K562 (cell line): Measurements from ENCODE around the gene C1QTNF6. TPM values are rescaled to one million over a fixed set of nuclear protein-coding genes. Genes with fewer than 3 reads are reported as not detected.

ENCODE experiments used
- ATAC-seq: fragments of 200-7000 bp; cut with Tn5 transposase; 3 replicates; pipeline ENCODE4 v1.9.1; 2020; ENCODE audit warnings: moderate library complexity
- BruUV-seq: library from RNA; stranded (reverse); fragments of 400-500 nt; replicated peaks from 2 replicates; lab custom pipeline; 2021; lab: Mats Ljungman, UMichigan
- CTCF ChIA-PET: fragments of 300-600 bp; formaldehyde crosslinking; extraction: SDS; loops from one replicate; lab custom pipeline; 2021; ENCODE audit warnings: low intra/inter-chr PET ratio; lab: Yijun Ruan, JAX
- POLR2A ChIA-PET: fragments of 300-600, 350-650 bp; sonication (Branson Sonifier 250); formaldehyde crosslinking; extraction: SDS; loops from one replicate; lab custom pipeline; 2021; ENCODE audit warnings: antibody characterized with exemption, inconsistent platforms; lab: Yijun Ruan, JAX
- DNase-seq, 4 experiments: peaks; one replicate each; pipeline versions ENCODE4 v3.0.0 to v3.0.0-alpha.2; 2011 to 2018; ENCODE audit warnings: low spot score in 3 of 4, mixed read lengths in 3 of 4; ENCODE audit errors: extremely low read depth in 1 of 4
- FAIRE-seq: peaks from 2 replicates; lab custom pipeline; 2011; peaks lifted over from hg19 to GRCh38; lab: Jason Lieb, UNC
- H2AFZ ChIP-seq: 2 replicates; pipeline ENCODE4 v1.6.0; 2011; ENCODE audit warnings: low read depth, low read length, control low read depth, inconsistent platforms
- H3K27ac ChIP-seq: fragments of 200-600 bp; 3 replicates; pipeline ENCODE4 v1.8.0; 2011; ENCODE audit warnings: low read depth, mild to moderate bottlenecking, control low read depth, inconsistent platforms, low read length, moderate library complexity, mixed read lengths; ENCODE audit errors: extremely low read depth
- H3K27me3 ChIP-seq, 2 experiments: fragments of 300-600 bp in 1 of 2; 2 replicates in 1 of 2; 3 replicates in 1 of 2; pipeline versions ENCODE4 v1.6.0 to v1.8.0; 2011; ENCODE audit warnings: inconsistent platforms in 2 of 2, low read length in 2 of 2, mild to moderate bottlenecking in 1 of 2, mixed read lengths in 1 of 2, moderate library complexity in 1 of 2; ENCODE audit not compliant: control insufficient read depth in 2 of 2, insufficient read depth in 2 of 2
- H3K36me3 ChIP-seq: fragments of 300-600 bp; 3 replicates; pipeline ENCODE4 v1.8.0; 2011; ENCODE audit warnings: mild to moderate bottlenecking, low read length, inconsistent platforms; ENCODE audit not compliant: control insufficient read depth, insufficient read depth
- H3K4me1 ChIP-seq, 2 experiments: fragments of 200-600 bp in 1 of 2; replicated peaks in 1 of 2; 2 replicates in 1 of 2; 3 replicates in 1 of 2; pipeline versions ENCODE4 v1.5.1 to v1.8.0; 2011; ENCODE audit warnings: inconsistent platforms in 2 of 2, low read length in 2 of 2, mild to moderate bottlenecking in 1 of 2, mixed read lengths in 1 of 2, moderate library complexity in 1 of 2; ENCODE audit not compliant: control insufficient read depth in 2 of 2, insufficient read depth in 2 of 2
- H3K4me2 ChIP-seq: 2 replicates; pipeline ENCODE4 v1.6.1; 2011; ENCODE audit warnings: low read length, control low read depth, inconsistent platforms, mixed read lengths; ENCODE audit not compliant: insufficient read depth
- H3K4me3 ChIP-seq: fragments of 200-600 bp; sonication (generic), shearing (Covaris generic); 2 replicates; pipeline ENCODE4 v1.5.1; 2016; ENCODE audit warnings: control low read depth, inconsistent platforms
- H3K79me2 ChIP-seq: fragments of 200-600 bp; 3 replicates; pipeline ENCODE4 v1.8.0; 2011; ENCODE audit warnings: low read length, inconsistent platforms; ENCODE audit not compliant: control insufficient read depth, insufficient read depth
- H3K9ac ChIP-seq, 2 experiments: 2 replicates each; pipeline versions ENCODE4 v1.6.0 to v1.6.1; 2011; ENCODE audit warnings: low read depth in 2 of 2, low read length in 2 of 2, control low read depth in 1 of 2, inconsistent platforms in 1 of 2, mild to moderate bottlenecking in 1 of 2, mixed read lengths in 1 of 2; ENCODE audit not compliant: insufficient read depth in 1 of 2
- H3K9me1 ChIP-seq: one replicate; pipeline ENCODE4 v1.6.0; 2011; ENCODE audit warnings: inconsistent platforms, mild to moderate bottlenecking, low read length, moderate library complexity; ENCODE audit not compliant: control insufficient read depth, insufficient read depth
- H3K9me3 ChIP-seq: replicated peaks from 2 replicates; pipeline ENCODE4 v1.5.1; 2011; ENCODE audit warnings: low read depth, low read length, inconsistent platforms; ENCODE audit not compliant: control insufficient read depth, insufficient read depth
- H4K20me1 ChIP-seq: replicated peaks from 2 replicates; pipeline ENCODE4 v1.6.1; 2011; ENCODE audit warnings: low read length, inconsistent platforms, mixed read lengths; ENCODE audit not compliant: control insufficient read depth, insufficient read depth
- CBFA2T3 ChIP-seq: fragments of 450-650 bp; IDR thresholded peaks from 2 replicates; pipeline ENCODE4 v1.6.1; 2017
- ELF1 ChIP-seq: fragments of 200-800 bp; sonication (Bioruptor generic); IDR thresholded peaks from 2 replicates; pipeline ENCODE4 v1.6.1; 2016; ENCODE audit warnings: missing genetic modification characterization, missing compliant biosample characterization
- HNRNPLL ChIP-seq: fragments of 200-400 bp; formaldehyde crosslinking; IDR thresholded peaks from 2 replicates; pipeline ENCODE4 v1.6.1; 2017; ENCODE audit warnings: low read length, low read depth, mild to moderate bottlenecking; ENCODE audit not compliant: poor library complexity, severe bottlenecking
- KAT7 ChIP-seq: sonication (generic); formaldehyde crosslinking; IDR thresholded peaks from 2 replicates; pipeline ENCODE4 v1.8.0; 2022; ENCODE audit warnings: missing genetic modification reagents, mild to moderate bottlenecking, borderline replicate concordance
- KLF16 ChIP-seq: IDR thresholded peaks from 2 replicates; pipeline ENCODE4 v1.6.1; 2016; ENCODE audit warnings: antibody characterized with exemption
- NBN ChIP-seq: fragments of 450-650 bp; IDR thresholded peaks from 2 replicates; pipeline ENCODE4 v1.6.1; 2016; ENCODE audit warnings: low read depth, mild to moderate bottlenecking
- RAD21 ChIP-seq, 2 experiments: fragments of 250-450 bp in 1 of 2; fragments of 450-650 bp in 1 of 2; sonication (Bioruptor Pico) in 1 of 2; formaldehyde crosslinking in 1 of 2; IDR thresholded peaks in 1 of 2; conservative IDR thresholded peaks in 1 of 2; 2 replicates each; pipeline versions ENCODE4 v1.4.0 to v1.8.0; 2020 to 2022; ENCODE audit warnings: mild to moderate bottlenecking in 2 of 2, moderate library complexity in 1 of 2
- RAD51 ChIP-seq: fragments of 450-650 bp; IDR thresholded peaks from 2 replicates; pipeline ENCODE4 v1.7.1; 2016; ENCODE audit warnings: low read depth, mild to moderate bottlenecking, borderline replicate concordance
- RFX1 ChIP-seq: fragments of 450-650 bp; IDR thresholded peaks from 2 replicates; pipeline ENCODE4 v1.6.1; 2016; ENCODE audit warnings: mild to moderate bottlenecking, moderate library complexity
- TAF9B ChIP-seq: fragments of 450-650 bp; IDR thresholded peaks from 2 replicates; pipeline ENCODE4 v1.6.1; 2018; ENCODE audit warnings: mild to moderate bottlenecking; ENCODE audit not compliant: partially characterized antibody
- TEAD4 ChIP-seq, 2 experiments: sonication (generic) in 1 of 2; formaldehyde crosslinking in 1 of 2; IDR thresholded peaks; 2 replicates each; pipeline versions ENCODE4 v1.6.1 to v1.8.0; 2012 to 2022; ENCODE audit warnings: borderline replicate concordance in 1 of 2, inconsistent platforms in 1 of 2, low read length in 1 of 2, mild to moderate bottlenecking in 1 of 2, missing genetic modification reagents in 1 of 2
- XRCC4 ChIP-seq: IDR thresholded peaks from one replicate; pipeline ENCODE4 v1.6.1; 2011; ENCODE audit not compliant: insufficient read depth, insufficient read length; ENCODE audit errors: extremely low read depth
- WGBS: fragments of 100-300 bp; shearing (Covaris generic); methylation state at CpG from one replicate; pipeline ENCODE4 v1.1.6; 2016; ENCODE audit warnings: low coverage, mixed read lengths; ENCODE audit not compliant: insufficient coverage; ENCODE audit errors: missing lambda C conversion rate; 5-methylcytosine and 5-hydroxymethylcytosine counted together
- in situ Hi-C: fragments of 300-500 bp; cut with MboI; formaldehyde crosslinking; loops from 4 replicates; pipeline ENCODE4 v1.15.0; 2018; ENCODE audit warnings: inconsistent platforms, mixed read lengths
- intact Hi-C: fragments of 100-400 bp; cut with micrococcal nuclease; formaldehyde crosslinking; loops from 2 replicates; pipeline ENCODE4 v1.14.2; 2022
- polyA plus RNA-seq, 8 experiments: library from polyadenylated mRNA; depleted of rRNA in 4 of 8; stranded (reverse) in 5 of 8; unstranded in 3 of 8; fragments of >200 nt; fragmentation: Nextera tagmentation in 2 of 8; fragmentation: Illumina TruSeq in 1 of 8; extraction: Ambion mirVana in 2 of 8; extraction: Trizol in 1 of 8; gene quantifications; 2 replicates each; pipeline versions ENCODE4 v1.2.1 to v1.2.3, GENCODE V29; 2011 to 2014; ENCODE audit warnings: inconsistent platforms in 1 of 8, missing spikeins in 1 of 8
- total RNA-seq, 7 experiments: library from RNA; depleted of rRNA in 6 of 7; stranded (reverse); fragments of >200 nt in 6 of 7; fragmentation: Illumina TruSeq in 2 of 7; extraction: Trizol in 2 of 7; gene quantifications; 2 replicates each; pipeline versions ENCODE4 v1.2.1 to v1.2.3, GENCODE V29; 2011 to 2021; ENCODE audit warnings: low replicate concordance in 1 of 7
- TF ChIP-seq, protein P1 (sequence below): fragments of 450-650 bp; IDR thresholded peaks from 2 replicates; pipeline ENCODE4 v1.6.1; 2018; ENCODE audit warnings: mild to moderate bottlenecking, low read depth; ENCODE audit not compliant: partially characterized antibody
- TF ChIP-seq, protein P2 (sequence below): fragments of 150-350 bp; IDR thresholded peaks from 2 replicates; pipeline ENCODE4 v1.6.1; 2014; ENCODE audit warnings: low read depth, mild to moderate bottlenecking, low read length, borderline replicate concordance
- TF ChIP-seq, protein P3 (sequence below): fragments of 200-800 bp; sonication (Bioruptor generic); IDR thresholded peaks from 2 replicates; pipeline ENCODE4 v1.6.1; 2017; ENCODE audit warnings: missing genetic modification characterization, missing compliant biosample characterization

Gene C1QTNF6
- total and polyA plus RNA-seq, 9 of the 15 experiments (the other 6 are each of a cell fraction or from before 2014, with no cell fraction given), result 0.18 to 0.92 (median 0.55) TPM

DNA sequence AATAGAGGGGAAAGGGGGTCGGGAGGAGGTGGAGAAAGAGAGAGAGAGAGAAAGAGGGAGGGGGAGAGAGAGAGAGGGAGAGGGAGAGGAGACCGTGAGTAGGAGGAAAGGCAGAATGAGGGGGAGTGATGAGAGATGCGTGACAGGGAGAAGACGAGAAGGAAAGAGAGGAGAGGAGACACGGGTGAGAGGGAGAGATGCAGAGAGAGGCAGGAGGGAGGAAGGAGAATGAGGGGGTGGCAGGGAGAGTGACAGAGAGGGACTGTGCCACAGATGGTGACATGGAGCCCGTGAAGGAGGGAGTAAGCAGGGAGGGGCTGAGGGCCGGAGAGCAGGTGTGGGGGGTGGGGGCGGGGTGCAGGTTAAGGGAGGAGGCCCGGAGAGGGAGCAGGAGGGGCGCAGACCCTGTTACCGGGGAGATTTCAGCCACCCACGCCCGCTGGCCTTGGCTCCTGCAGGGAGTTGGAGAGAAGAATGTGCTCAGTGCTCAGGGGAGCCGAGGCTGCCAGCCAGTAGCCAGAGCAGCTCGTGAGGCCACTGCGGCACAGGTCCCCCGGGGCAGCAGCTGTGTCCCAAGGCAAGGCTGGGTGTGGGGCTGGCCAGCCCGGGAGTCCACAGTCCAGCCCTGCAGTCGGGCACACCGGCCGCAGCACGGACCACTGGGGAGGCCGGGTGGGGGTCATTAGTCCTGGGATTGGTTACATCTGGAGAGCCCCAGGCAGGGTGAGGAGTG, 24.3 kb upstream of the C1QTNF6 start, which contains the start of gene SSTR3:
SSTR3 (minus strand) TSS at position 304 of the 733 bp plus-strand sequence. CDS start 4,674 bp downstream, outside the sequence.
- no peaks in the 10 kb centered on the region for H3K9me1 ChIP-seq
- BruUV-seq, result no TSS peak
- DNase-seq (peak in 2 of 4 experiments; percentile 41 to 44), ATAC-seq (no peak), FAIRE-seq (no peak)
- H3K4me3 ChIP-seq, result no peak within 1 kb of the TSS
- H3K9me3 ChIP-seq, result no peaks in the 10 kb centered on the region
- H4K20me1 ChIP-seq, result no peaks in the 10 kb centered on the region
- no peaks in the 10 kb centered on the region for H3K79me2 ChIP-seq
- H3K27me3 ChIP-seq, result peaks cover 0 to 15% of the 10 kb centered on the region in 2 experiments; a peak in 2 of 5 replicates
- H3K4me1 ChIP-seq, result peaks cover 0 to 20% of the 10 kb centered on the region in 2 experiments; a peak in 3 of 5 replicates
- intact Hi-C loops, result no loop called here
- whole genome bisulfite sequencing, result 10% methylated on average over 9 of the region's 23 CpGs
- H3K27ac ChIP-seq, result no peak within 1 kb of the TSS
- no peak within 1 kb of the TSS for H2AFZ ChIP-seq
- no peaks in the 10 kb centered on the region for H3K36me3 ChIP-seq
- ChIA-PET CTCF (no interaction called here), POLR2A (no interaction called here)
- H3K9ac ChIP-seq, result peak within 1 kb of the TSS in 1 of 2 experiments; percentile 36; a peak in 2 of 4 replicates
- no peak within 1 kb of the TSS for H3K4me2 ChIP-seq
- in situ Hi-C loops, result no loop called here
- TF ChIP-seq, protein P1, sequence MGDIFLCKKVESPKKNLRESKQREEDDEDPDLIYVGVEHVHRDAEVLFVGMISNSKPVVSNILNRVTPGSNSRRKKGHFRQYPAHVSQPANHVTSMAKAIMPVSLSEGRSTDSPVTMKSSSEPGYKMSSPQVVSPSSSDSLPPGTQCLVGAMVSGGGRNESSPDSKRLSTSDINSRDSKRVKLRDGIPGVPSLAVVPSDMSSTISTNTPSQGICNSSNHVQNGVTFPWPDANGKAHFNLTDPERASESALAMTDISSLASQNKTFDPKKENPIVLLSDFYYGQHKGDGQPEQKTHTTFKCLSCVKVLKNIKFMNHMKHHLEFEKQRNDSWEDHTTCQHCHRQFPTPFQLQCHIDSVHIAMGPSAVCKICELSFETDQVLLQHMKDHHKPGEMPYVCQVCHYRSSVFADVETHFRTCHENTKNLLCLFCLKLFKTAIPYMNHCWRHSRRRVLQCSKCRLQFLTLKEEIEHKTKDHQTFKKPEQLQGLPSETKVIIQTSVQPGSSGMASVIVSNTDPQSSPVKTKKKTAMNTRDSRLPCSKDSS, result no peak
- TF ChIP-seq, protein P2, sequence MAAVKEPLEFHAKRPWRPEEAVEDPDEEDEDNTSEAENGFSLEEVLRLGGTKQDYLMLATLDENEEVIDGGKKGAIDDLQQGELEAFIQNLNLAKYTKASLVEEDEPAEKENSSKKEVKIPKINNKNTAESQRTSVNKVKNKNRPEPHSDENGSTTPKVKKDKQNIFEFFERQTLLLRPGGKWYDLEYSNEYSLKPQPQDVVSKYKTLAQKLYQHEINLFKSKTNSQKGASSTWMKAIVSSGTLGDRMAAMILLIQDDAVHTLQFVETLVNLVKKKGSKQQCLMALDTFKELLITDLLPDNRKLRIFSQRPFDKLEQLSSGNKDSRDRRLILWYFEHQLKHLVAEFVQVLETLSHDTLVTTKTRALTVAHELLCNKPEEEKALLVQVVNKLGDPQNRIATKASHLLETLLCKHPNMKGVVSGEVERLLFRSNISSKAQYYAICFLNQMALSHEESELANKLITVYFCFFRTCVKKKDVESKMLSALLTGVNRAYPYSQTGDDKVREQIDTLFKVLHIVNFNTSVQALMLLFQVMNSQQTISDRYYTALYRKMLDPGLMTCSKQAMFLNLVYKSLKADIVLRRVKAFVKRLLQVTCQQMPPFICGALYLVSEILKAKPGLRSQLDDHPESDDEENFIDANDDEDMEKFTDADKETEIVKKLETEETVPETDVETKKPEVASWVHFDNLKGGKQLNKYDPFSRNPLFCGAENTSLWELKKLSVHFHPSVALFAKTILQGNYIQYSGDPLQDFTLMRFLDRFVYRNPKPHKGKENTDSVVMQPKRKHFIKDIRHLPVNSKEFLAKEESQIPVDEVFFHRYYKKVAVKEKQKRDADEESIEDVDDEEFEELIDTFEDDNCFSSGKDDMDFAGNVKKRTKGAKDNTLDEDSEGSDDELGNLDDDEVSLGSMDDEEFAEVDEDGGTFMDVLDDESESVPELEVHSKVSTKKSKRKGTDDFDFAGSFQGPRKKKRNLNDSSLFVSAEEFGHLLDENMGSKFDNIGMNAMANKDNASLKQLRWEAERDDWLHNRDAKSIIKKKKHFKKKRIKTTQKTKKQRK, result no peak
- TF ChIP-seq CBFA2T3 (peak; percentile 19; the same call in 1 of the 2 replicates), RAD51 (no peak), XRCC4 (no peak), TAF9B (no peak), RFX1 (no peak), RAD21 (CRISPR knock-in tag; conservative IDR thresholded peaks at IDR 0.05 in 1 of 2, IDR thresholded peaks at IDR 0.05 in 1 of 2) (no peak), ELF1 (tag) (no peak), TEAD4 (IDR thresholded peaks at IDR 0.05; ENCODE audit: low read length) (no peak), TEAD4 (CRISPR knock-in tag; IDR thresholded peaks at IDR 0.05; ENCODE audit: borderline replicate concordance) (no peak), KAT7 (no peak), KLF16 (no peak), NBN (no peak), HNRNPLL (no peak)
- TF ChIP-seq, protein P3, sequence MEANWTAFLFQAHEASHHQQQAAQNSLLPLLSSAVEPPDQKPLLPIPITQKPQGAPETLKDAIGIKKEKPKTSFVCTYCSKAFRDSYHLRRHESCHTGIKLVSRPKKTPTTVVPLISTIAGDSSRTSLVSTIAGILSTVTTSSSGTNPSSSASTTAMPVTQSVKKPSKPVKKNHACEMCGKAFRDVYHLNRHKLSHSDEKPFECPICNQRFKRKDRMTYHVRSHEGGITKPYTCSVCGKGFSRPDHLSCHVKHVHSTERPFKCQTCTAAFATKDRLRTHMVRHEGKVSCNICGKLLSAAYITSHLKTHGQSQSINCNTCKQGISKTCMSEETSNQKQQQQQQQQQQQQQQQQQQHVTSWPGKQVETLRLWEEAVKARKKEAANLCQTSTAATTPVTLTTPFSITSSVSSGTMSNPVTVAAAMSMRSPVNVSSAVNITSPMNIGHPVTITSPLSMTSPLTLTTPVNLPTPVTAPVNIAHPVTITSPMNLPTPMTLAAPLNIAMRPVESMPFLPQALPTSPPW (CRISPR knock-in tag), result no peak
